Left lung (tissue), 10 donors: ENCODE results near the gene ZYX. TPM values are rescaled to one million over a fixed set of nuclear protein-coding genes. Genes with fewer than 3 reads are reported as not detected.

Experiments used
- ATAC-seq: fragments of 200-7000 bp; cut with Tn5 transposase; one replicate; pipeline ENCODE4 v1.9.1; 2020; ENCODE audit warnings: moderate library complexity
- DNase-seq, 4 donors: peaks; one replicate each; pipeline ENCODE4 v3.0.0-alpha.2; 2013 to 2020
- H3K27ac ChIP-seq, 2 donors: fragments of 200-600 bp; sonication (generic) in 1 of 2; one replicate each; pipeline versions ENCODE4 v1.5.0 to v1.8.0; 2020 to 2021
- H3K27me3 ChIP-seq, 2 donors: fragments of 200-600 bp; sonication (generic) in 1 of 2; one replicate each; pipeline versions ENCODE4 v1.5.0 to v1.8.0; 2020 to 2021
- H3K36me3 ChIP-seq, 2 donors: fragments of 200-600 bp; sonication (generic) in 1 of 2; one replicate each; pipeline versions ENCODE4 v1.5.0 to v1.8.0; 2020 to 2021
- H3K4me1 ChIP-seq, 2 donors: fragments of 200-600 bp; one replicate each; pipeline ENCODE4 v1.8.0; 2021
- H3K4me3 ChIP-seq, 2 donors: fragments of 200-600 bp; sonication (generic) in 1 of 2; one replicate each; pipeline versions ENCODE4 v1.5.0 to v1.8.0; 2020 to 2021; ENCODE audit warnings: mild to moderate bottlenecking in 1 of 2
- H3K9me3 ChIP-seq, 2 donors: fragments of 200-600 bp; sonication (generic) in 1 of 2; one replicate each; pipeline versions ENCODE4 v1.5.0 to v1.8.0; 2020 to 2021
- intact Hi-C, 2 donors: fragments of 100-400 bp; cut with DNase I; formaldehyde crosslinking; loops; one replicate each; pipeline versions ENCODE4 v1.11.2 to v1.14.2; 2022
- polyA plus RNA-seq, 6 donors: library from polyadenylated mRNA; unstranded; fragments of 120-200 nt; gene quantifications; one replicate each; pipeline ENCODE4 v1.2.1, GENCODE V29; 2013; ENCODE audit not compliant: insufficient read length in 6 of 6
- total RNA-seq, 2 donors: library from RNA; stranded (reverse); fragmentation: NEBNext Ultra II Directional; extraction: Animal tissue kit (Norgen Biotek cat#: 25700); gene quantifications; one replicate each; pipeline ENCODE4 v1.2.1, GENCODE V29; 2021
- TF ChIP-seq, protein P1 (sequence below), 2 donors: fragments of 200-600 bp; sonication (generic) in 1 of 2; IDR thresholded peaks; one replicate each; pipeline versions ENCODE4 v1.5.0 to v1.8.0; 2021; ENCODE audit warnings: antibody characterized with exemption in 2 of 2
- donor health status: DM: no; HTN: yes; CAD: no.
- donor health status: DM: no; HTN: no; CAD: no.

The ZYX gene
- total and polyA plus RNA-seq, 8 donors = 117 to 307 (median 182) TPM

- peak in 1 of 4 donors; percentile 88 for DNase-seq
- H3K4me3 ChIP-seq = peak within 1 kb of the TSS; percentile 38 to 50
- intact Hi-C loops = no loop called here
- TF ChIP-seq, protein P1, sequence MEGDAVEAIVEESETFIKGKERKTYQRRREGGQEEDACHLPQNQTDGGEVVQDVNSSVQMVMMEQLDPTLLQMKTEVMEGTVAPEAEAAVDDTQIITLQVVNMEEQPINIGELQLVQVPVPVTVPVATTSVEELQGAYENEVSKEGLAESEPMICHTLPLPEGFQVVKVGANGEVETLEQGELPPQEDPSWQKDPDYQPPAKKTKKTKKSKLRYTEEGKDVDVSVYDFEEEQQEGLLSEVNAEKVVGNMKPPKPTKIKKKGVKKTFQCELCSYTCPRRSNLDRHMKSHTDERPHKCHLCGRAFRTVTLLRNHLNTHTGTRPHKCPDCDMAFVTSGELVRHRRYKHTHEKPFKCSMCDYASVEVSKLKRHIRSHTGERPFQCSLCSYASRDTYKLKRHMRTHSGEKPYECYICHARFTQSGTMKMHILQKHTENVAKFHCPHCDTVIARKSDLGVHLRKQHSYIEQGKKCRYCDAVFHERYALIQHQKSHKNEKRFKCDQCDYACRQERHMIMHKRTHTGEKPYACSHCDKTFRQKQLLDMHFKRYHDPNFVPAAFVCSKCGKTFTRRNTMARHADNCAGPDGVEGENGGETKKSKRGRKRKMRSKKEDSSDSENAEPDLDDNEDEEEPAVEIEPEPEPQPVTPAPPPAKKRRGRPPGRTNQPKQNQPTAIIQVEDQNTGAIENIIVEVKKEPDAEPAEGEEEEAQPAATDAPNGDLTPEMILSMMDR (IDR thresholded peaks at IDR 0.05) = no peak
- H3K27me3 ChIP-seq = peaks cover 19 to 75% of the 10 kb centered on the region in 2 donors
- no peak within 1 kb of the TSS for H3K27ac ChIP-seq
- ATAC-seq = peak; percentile 56
- H3K9me3 ChIP-seq = no peaks in the 10 kb centered on the region
- H3K36me3 ChIP-seq = no peaks in the 10 kb centered on the region
- H3K4me1 ChIP-seq = peaks cover 0 to 18% of the 10 kb centered on the region in 2 donors
Measured at GRCh38 chr7:143362131-143363015, 18.8 kb upstream of the ZYX start, which contains the start of gene FAM131B. Gene FAM131B (minus strand): TSS chr7:143362713. CDS start chr7:143362603, 110 bp downstream.

GRCh38 chr7:143363016-143363937 is 17.9 kb upstream of the ZYX start:
- H3K27me3 ChIP-seq = peaks cover 19 to 75% of the 10 kb centered on the region in 2 donors
- no peak overlapping the region for H3K4me3 ChIP-seq
- intact Hi-C loops = no loop called here
- TF ChIP-seq, protein P1 (IDR thresholded peaks at IDR 0.05) = no peak
- ATAC-seq (no peak), DNase-seq (no peak)
- H3K9me3 ChIP-seq = no peaks in the 10 kb centered on the region
- H3K36me3 ChIP-seq = no peaks in the 10 kb centered on the region
- no peak overlapping the region for H3K27ac ChIP-seq
- H3K4me1 ChIP-seq = peaks cover 0 to 18% of the 10 kb centered on the region in 2 donors

GRCh38 chr7:143367972-143368371 is 13.2 kb upstream of the ZYX start:
- DNase-seq = no peak
- intact Hi-C loops = no loop called here
- TF ChIP-seq, protein P1 (IDR thresholded peaks at IDR 0.05) = no peak
- no peak overlapping the region for H3K4me3 ChIP-seq
- peaks cover 11 to 29% of the 10 kb centered on the region in 2 donors for H3K27me3 ChIP-seq
- peaks cover 0 to 17% of the 10 kb centered on the region in 2 donors for H3K4me1 ChIP-seq
- ATAC-seq = peak; percentile 38
- H3K9me3 ChIP-seq = no peaks in the 10 kb centered on the region
- H3K27ac ChIP-seq = no peak overlapping the region
- no peaks in the 10 kb centered on the region for H3K36me3 ChIP-seq

GRCh38 chr7:143368387-143368786 is 12.8 kb upstream of the ZYX start:
- peaks cover 0 to 15% of the 10 kb centered on the region in 2 donors for H3K4me1 ChIP-seq
- H3K9me3 ChIP-seq = no peaks in the 10 kb centered on the region
- intact Hi-C loops = no loop called here
- TF ChIP-seq, protein P1 (IDR thresholded peaks at IDR 0.05) = no peak
- DNase-seq (no peak), ATAC-seq (no peak)
- no peak overlapping the region for H3K4me3 ChIP-seq
- H3K27me3 ChIP-seq = peaks cover 6 to 25% of the 10 kb centered on the region in 2 donors
- no peak overlapping the region for H3K27ac ChIP-seq
- H3K36me3 ChIP-seq = no peaks in the 10 kb centered on the region
